ENCODE measurements around the gene DEUP1.

The DEUP1 gene

GRCh38 chr11:93478841-93479240, 148.3 kb downstream of the DEUP1 start:
- no peaks in the 10 kb centered on the region for H3K27me3 Mint-ChIP-seq
- H3K27ac Mint-ChIP-seq = no peak overlapping the region
- H3K36me3 Mint-ChIP-seq = no peaks in the 10 kb centered on the region

GRCh38 chr11:93480256-93480655, 149.7 kb downstream of the DEUP1 start:
- H3K27me3 Mint-ChIP-seq = no peaks in the 10 kb centered on the region
- no peaks in the 10 kb centered on the region for H3K9me3 Mint-ChIP-seq (ENCODE audit: low read depth)
- H3K4me1 Mint-ChIP-seq (ENCODE audit: low read depth) = no peaks in the 10 kb centered on the region
- H3K36me3 Mint-ChIP-seq = no peaks in the 10 kb centered on the region
- H3K27ac Mint-ChIP-seq = no peak overlapping the region
- H3K4me3 Mint-ChIP-seq = no peak overlapping the region

More at GRCh38 chr11:93478841-93479240, 148.3 kb downstream of the DEUP1 start:
- Mint-ChIP-seq H3K9me3 (ENCODE audit: low read depth) (no peaks in the 10 kb centered on the region), H3K4me1 (ENCODE audit: low read depth) (no peaks in the 10 kb centered on the region), H3K4me3 (no peak overlapping the region)

- Mint-ChIP-seq H3K9me3 (ENCODE audit: low read depth) (no peaks in the 10 kb centered on the region), H3K36me3 (no peaks in the 10 kb centered on the region), H3K27me3 (no peaks in the 10 kb centered on the region), H3K4me1 (ENCODE audit: low read depth) (no peaks in the 10 kb centered on the region), H3K4me3 (no peak overlapping the region), H3K27ac (no peak overlapping the region)
Observed at GRCh38 chr11:93480756-93481155, 150.2 kb downstream of the DEUP1 start.

GRCh38 chr11:93481279-93481678, 150.7 kb downstream of the DEUP1 start:
- Mint-ChIP-seq H3K27ac (no peak overlapping the region), H3K36me3 (no peaks in the 10 kb centered on the region), H3K4me1 (ENCODE audit: low read depth) (no peaks in the 10 kb centered on the region), H3K9me3 (ENCODE audit: low read depth) (no peaks in the 10 kb centered on the region), H3K27me3 (no peaks in the 10 kb centered on the region), H3K4me3 (no peak overlapping the region)

GRCh38 chr11:93481696-93482095, 151.2 kb downstream of the DEUP1 start:
- H3K4me1 Mint-ChIP-seq (ENCODE audit: low read depth) = no peaks in the 10 kb centered on the region
- H3K27me3 Mint-ChIP-seq = no peaks in the 10 kb centered on the region
- no peaks in the 10 kb centered on the region for H3K36me3 Mint-ChIP-seq
- H3K27ac Mint-ChIP-seq = no peak overlapping the region
- no peaks in the 10 kb centered on the region for H3K9me3 Mint-ChIP-seq (ENCODE audit: low read depth)
- H3K4me3 Mint-ChIP-seq = no peak overlapping the region

- H3K9me3 Mint-ChIP-seq (ENCODE audit: low read depth) = no peaks in the 10 kb centered on the region
- no peak overlapping the region for H3K27ac Mint-ChIP-seq
- no peak overlapping the region for H3K4me3 Mint-ChIP-seq
- H3K27me3 Mint-ChIP-seq = no peaks in the 10 kb centered on the region
- no peaks in the 10 kb centered on the region for H3K36me3 Mint-ChIP-seq
- H3K4me1 Mint-ChIP-seq (ENCODE audit: low read depth) = no peaks in the 10 kb centered on the region
Observed at GRCh38 chr11:93482556-93482955, 152.0 kb downstream of the DEUP1 start.

GRCh38 chr11:93484716-93485115, 154.2 kb downstream of the DEUP1 start:
- no peak overlapping the region for H3K27ac Mint-ChIP-seq
- H3K36me3 Mint-ChIP-seq = no peaks in the 10 kb centered on the region
- no peaks in the 10 kb centered on the region for H3K9me3 Mint-ChIP-seq (ENCODE audit: low read depth)
- H3K27me3 Mint-ChIP-seq = no peaks in the 10 kb centered on the region
- H3K4me3 Mint-ChIP-seq = no peak overlapping the region
- H3K4me1 Mint-ChIP-seq (ENCODE audit: low read depth) = no peaks in the 10 kb centered on the region

- Mint-ChIP-seq H3K4me3 (no peak overlapping the region), H3K27me3 (no peaks in the 10 kb centered on the region), H3K9me3 (ENCODE audit: low read depth) (no peaks in the 10 kb centered on the region), H3K36me3 (no peaks in the 10 kb centered on the region), H3K27ac (no peak overlapping the region), H3K4me1 (ENCODE audit: low read depth) (no peaks in the 10 kb centered on the region)
Observed at GRCh38 chr11:93485983-93486382, 155.4 kb downstream of the DEUP1 start.

GRCh38 chr11:93487032-93487483, 156.5 kb downstream of the DEUP1 start:
- no peak overlapping the region for H3K27ac Mint-ChIP-seq
- H3K4me3 Mint-ChIP-seq = no peak overlapping the region
- H3K9me3 Mint-ChIP-seq (ENCODE audit: low read depth) = no peaks in the 10 kb centered on the region
- H3K27me3 Mint-ChIP-seq = no peaks in the 10 kb centered on the region
- no peaks in the 10 kb centered on the region for H3K4me1 Mint-ChIP-seq (ENCODE audit: low read depth)
- no peaks in the 10 kb centered on the region for H3K36me3 Mint-ChIP-seq

Measured in activated naive CD8-positive, alpha-beta T cell (primary cell).